C4-2B (cell line): ENCODE results near the gene OGDHL.

ENCODE experiments used
- ZFX ChIP-seq: fragments of 450-650 bp; IDR thresholded peaks from 2 replicates; pipeline ENCODE4 v1.6.1; 2017
- TF ChIP-seq, protein P1 (sequence below): fragments of 450-650 bp; conservative IDR thresholded peaks from 2 replicates; pipeline ENCODE4 v1.5.1; 2017; ENCODE audit warnings: mild to moderate bottlenecking

- TF ChIP-seq, protein P1, sequence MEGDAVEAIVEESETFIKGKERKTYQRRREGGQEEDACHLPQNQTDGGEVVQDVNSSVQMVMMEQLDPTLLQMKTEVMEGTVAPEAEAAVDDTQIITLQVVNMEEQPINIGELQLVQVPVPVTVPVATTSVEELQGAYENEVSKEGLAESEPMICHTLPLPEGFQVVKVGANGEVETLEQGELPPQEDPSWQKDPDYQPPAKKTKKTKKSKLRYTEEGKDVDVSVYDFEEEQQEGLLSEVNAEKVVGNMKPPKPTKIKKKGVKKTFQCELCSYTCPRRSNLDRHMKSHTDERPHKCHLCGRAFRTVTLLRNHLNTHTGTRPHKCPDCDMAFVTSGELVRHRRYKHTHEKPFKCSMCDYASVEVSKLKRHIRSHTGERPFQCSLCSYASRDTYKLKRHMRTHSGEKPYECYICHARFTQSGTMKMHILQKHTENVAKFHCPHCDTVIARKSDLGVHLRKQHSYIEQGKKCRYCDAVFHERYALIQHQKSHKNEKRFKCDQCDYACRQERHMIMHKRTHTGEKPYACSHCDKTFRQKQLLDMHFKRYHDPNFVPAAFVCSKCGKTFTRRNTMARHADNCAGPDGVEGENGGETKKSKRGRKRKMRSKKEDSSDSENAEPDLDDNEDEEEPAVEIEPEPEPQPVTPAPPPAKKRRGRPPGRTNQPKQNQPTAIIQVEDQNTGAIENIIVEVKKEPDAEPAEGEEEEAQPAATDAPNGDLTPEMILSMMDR, result no peak
- TF ChIP-seq ZFX, result no peak
Measured at GRCh38 chr10:49735848-49736563, 26.1 kb downstream of the OGDHL start.
